Amygdala (tissue), 56 donors: ENCODE results near the gene MACROD2.

Experiments
- DNase-seq, 56 donors: peaks; one replicate each; lab custom pipeline; 2025; lab: John Stamatoyannopoulos, UW

The MACROD2 gene

DNA sequence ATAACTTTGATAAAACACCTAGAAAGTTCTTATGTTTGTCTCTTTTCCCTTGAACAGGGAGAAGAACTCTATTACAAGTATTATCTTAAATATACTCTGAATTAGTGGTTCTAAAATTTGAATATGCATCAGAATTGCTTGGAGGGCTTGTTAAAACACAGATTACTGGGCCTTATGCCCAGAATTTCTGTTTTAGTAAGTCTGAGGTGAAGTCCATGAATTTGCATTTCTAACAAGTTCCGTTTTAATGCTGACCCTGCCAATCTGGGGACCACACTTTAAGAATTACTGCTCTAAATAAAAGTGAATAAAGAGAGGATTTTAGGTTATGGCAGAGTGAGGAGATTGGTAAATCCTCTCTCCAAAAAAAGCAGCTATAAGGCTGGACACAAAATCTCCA is 510.2 kb downstream of the MACROD2 start:
- DNase-seq = no peak

DNA sequence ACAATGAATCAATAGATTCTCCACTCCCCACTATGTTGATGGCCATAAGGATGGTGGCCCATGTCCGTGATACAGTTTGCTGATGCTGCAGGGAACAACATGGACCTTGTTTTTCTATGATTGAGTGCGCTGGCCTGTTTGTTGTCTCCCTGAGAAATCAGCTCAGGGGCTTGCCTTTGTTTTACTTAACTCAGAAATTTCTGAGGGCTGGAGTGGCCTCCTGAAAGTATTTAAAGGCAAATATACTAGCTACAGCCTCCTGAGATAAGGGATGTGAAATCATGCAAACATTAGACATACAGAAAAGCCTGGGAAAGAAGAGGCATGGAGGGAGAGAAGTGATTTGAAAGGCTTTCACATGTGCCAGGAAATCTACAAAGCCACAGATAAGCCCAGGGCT is 512.4 kb downstream of the MACROD2 start:
- no peak for DNase-seq

DNA sequence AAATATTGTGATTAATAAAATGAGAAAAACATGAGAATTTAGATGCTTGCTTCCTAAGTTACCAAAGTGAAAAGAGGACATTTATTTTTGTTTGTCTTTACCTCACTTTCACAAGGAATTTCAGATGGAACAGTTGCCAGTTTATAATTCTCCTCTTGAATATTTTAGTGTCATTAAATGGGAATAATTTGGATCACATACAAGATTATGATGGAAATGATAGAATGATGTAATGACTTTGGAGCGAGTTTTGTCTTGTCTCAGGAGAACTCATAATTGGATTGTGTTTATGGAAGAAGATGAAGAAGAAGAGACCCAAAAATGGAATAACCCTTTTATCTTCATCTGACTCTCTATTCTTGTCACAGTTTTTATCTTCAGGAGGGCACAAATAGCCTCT is 515.0 kb downstream of the MACROD2 start:
- no peak for DNase-seq

DNA sequence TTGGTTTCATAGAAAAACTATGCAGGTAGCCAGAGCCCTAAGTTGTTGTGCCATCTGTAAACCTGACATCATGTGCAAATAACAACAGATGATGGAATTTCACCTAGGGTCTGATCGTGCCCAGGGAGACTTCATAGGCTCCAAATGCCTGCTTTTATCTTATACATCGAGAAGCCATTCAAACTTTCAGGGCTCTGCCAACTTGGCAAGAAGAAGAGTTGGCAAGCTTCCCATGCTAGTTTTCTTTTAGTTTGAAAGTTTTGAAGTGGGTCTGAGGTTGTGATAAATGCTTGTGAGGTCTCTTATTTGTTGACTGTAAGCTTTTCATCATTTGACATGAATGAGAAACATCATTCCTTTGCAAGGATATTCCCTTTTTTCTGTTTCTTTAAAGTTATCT is 517.5 kb downstream of the MACROD2 start:
- DNase-seq = no peak

DNA sequence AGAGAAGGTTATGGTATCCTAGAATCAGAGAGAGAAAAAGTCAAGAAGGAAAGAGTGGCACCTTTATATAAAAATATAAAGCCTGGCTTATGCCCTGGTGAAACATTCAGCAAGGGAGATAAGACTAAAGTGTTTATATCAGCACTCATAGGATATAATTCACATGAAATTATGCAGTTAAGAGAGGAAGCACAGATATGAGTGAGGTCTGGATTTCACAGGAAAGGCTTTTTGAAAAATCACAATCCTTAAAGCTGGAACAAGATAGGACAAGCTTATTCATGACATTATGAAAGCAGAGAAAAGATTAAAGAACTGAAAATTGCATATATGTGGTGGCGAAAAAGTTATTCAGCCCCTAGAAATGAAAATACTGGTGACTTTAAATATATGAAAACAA is 523.3 kb downstream of the MACROD2 start:
- DNase-seq = no peak

DNA sequence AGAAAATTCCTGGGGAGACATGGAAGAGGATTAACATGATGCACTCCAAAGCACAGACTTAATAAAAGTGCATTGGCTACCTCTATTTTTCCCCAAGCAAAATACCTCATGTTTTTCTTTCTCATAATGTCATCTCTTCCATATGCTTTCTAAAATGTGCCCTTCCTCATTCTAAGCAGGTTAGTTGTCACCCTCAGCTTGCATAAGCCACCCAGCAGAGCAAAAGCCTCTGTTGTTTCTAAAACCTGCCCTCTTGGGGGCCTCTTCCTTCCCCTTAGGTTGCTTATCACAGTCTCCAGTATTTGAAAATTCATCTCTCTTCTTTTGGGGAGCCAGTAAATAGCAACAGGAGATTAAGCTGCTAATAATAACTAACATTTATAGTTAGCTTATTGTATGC is 525.7 kb downstream of the MACROD2 start:
- no peak for DNase-seq

DNA sequence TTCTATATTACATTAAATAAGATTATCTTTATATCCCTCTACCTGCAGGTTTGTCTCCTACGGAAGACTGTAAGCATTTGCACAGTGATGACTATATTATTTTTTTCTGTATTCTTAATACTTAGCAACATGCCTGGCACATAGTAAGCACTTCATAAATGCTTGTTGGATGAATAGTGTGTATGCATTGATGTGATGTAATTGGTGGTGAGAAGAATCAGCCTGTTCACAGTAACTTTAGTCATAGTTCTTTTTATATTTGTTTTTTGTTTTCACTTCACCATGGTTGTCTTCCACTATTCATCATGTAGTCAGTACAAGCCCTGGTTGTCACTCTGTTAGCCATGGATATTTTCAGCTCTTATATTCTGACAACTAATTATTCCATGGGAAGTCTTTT is 526.1 kb downstream of the MACROD2 start:
- DNase-seq = no peak

DNA sequence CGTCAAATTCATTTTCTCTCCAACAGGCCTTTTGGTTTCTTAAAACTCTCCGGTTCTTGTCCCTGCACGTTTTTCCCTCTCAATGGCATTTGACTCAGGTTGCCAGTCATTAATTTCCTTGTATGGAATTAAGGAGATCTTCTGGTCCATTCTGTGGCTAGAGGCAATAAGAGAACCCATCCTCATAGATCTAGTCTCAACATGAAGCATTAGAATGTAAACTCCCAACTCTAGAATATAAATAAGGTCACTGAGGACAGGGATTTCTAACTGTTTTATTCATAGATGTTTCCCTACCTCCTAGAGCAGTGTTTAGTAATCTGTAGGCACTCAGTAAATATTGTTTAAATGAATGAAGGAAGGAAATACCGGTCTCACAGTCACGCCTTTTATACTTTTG is 527.3 kb downstream of the MACROD2 start:
- no peak for DNase-seq

DNA sequence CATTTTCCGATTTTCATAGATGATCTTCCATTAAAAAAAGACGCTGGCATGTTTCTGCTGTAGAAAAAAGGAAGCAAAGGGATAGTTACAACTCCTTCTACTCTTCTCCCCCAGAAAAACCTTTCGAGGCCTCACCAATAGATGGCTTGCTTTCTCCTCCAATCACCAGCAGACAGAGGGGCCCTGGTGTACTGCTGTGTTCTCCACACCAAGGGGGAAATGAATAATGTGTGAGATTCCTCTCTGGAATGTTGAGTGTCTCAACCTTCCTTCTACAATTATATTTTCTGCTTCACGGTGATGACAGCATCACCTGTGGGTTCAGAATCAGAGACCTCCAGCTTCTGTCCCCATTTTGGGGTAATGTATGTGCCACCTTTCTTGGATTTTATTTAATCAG is 527.8 kb downstream of the MACROD2 start:
- DNase-seq = no peak

DNA sequence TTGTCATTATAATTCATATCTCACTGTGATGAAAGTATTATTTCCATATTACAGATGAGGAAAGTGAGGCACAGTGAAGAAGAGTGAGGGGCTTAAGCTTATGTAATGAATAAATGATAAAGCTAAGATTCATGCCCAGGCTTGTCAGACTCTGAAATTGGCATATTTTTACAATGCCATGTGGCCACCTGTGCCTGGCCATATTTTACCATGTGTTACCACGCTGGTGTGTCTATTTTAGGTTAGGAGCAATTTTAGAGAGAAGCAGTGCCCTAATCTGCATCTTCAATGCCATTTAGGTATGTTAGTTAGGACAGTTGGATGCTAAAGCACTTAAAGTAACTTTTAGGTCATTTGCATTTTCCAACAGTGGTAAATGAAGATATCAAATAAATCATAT is 530.1 kb downstream of the MACROD2 start:
- DNase-seq = no peak

DNA sequence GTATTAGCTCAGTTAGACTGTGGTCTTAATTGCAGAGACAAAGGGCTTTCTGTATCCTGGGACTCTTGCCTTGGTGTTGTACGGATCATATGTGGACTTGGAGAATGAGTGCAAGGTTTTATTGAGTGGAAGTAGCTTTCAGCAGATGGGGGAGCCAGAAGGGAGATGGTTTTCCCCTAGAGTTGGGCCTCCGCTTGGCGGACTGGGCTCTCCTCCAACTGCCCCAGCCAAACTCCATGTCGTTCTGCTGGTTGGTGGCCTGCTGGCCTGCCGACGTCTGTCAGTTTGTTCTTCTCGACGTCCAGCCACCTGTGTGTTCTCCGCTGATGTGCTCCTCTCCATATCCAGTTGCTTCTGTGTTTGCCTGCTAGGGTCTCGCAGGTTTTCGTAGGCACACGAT is 531.6 kb downstream of the MACROD2 start:
- no peak for DNase-seq

DNA sequence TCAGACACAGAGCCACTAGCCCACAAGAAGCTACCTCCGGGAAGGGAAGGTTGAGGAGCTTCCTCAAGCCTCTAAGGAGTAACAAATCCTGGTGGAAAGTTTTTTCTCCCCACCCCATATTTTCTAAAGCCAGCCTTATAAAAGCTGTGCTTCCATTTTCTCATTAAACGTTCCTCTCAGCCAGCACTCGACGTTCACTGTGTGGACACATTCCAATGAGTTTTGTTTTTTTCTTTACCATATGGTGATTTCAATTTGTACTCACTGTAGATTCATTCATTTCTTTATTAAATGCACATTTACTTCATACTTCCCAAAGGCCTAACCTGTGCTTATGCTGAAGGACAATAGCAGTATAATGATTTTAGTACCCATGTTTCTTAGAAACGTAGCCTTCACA is 536.5 kb downstream of the MACROD2 start:
- no peak for DNase-seq

DNA sequence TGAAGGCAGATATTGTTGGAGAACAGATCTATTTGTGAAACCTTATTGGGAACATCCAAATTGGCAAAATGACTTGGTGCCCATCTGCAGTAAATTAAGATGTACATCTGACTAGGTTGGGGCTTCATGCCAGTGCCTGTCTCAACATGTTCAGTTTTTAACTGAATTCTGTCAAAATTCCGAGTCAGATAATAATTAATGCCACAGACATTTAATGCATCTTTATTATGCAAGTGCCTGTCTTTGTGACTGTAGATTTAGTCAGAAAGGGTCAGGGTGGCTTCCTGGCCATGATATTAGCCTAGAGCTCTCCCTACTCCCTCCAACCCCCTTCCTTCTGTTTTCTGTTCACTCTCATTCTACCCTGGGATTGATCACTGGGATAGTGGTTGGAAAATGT is 541.4 kb downstream of the MACROD2 start:
- DNase-seq = no peak

DNA sequence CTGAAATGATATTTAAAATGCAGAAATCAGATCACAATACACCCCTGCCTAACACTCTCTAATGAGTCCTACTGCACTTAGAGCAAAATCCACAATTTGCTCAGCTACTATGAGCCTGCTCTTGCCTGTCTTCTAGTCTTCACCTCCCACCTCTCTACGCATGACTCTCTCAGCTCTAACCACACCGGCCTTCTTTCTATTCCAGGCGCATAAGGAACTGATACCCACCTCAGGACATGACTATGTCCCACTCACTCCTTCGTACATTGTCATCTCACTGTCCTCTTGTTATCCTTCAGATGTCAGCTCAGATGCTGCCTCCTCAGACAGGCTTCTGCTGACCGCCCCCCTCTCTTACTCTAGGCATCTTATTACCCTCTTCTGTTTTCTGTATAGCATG is 543.1 kb downstream of the MACROD2 start:
- DNase-seq = no peak

DNA sequence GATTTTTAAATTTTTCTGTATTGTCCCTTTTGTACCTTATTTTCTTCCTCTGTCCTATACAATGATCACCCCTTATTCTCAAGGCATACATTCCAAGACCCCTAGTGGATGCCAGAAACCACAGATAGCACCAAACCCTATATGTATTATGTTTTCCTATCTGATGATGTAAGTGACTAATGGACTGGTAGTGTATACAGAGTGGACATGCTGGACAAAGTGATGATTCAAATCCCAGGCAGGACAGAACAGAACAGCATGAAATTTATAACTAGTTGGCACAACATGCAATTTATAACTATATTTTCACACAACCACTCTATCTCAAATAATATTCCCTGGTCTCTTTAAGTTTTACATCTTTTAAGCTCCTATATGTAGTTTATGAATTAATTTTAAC is 547.7 kb downstream of the MACROD2 start:
- DNase-seq = no peak

DNA sequence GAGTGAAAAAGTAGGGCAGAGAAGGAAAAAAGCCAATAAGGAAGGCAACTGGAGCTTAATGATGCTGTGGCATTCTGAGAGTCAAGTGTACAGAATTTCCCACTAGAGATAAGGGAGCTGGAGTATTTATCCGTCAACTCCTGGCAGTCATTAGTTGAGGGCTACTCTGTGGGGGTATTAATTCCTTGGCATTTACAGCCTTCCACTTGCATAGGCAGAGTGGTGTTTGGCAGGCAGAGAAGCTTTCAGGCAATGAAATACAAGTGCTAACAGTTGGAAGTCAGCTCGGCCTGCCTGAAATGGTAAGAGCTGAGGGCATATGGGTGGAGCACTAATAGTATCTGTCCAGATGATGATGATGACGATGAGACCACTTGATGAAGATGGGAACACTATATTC is 549.4 kb downstream of the MACROD2 start:
- DNase-seq = no peak

DNA sequence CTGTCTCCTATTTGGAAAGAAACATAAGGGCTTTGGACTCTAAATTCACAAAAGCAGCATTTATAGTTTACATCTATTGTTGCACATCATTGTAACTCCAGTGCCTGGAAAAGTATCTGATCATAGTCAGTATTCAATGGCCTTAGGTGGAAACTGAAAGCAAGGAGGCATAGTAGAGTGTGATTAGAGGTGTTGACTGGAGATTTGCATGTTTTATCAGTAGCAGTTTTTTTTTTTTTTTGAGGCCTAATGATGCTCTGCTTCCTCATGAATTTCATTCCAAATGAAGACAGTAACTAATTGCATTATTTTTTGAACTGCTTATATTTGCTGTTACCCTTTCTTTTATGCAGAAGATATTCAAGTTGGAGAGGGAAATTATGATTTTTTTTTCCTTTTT is 555.3 kb downstream of the MACROD2 start:
- DNase-seq = no peak

DNA sequence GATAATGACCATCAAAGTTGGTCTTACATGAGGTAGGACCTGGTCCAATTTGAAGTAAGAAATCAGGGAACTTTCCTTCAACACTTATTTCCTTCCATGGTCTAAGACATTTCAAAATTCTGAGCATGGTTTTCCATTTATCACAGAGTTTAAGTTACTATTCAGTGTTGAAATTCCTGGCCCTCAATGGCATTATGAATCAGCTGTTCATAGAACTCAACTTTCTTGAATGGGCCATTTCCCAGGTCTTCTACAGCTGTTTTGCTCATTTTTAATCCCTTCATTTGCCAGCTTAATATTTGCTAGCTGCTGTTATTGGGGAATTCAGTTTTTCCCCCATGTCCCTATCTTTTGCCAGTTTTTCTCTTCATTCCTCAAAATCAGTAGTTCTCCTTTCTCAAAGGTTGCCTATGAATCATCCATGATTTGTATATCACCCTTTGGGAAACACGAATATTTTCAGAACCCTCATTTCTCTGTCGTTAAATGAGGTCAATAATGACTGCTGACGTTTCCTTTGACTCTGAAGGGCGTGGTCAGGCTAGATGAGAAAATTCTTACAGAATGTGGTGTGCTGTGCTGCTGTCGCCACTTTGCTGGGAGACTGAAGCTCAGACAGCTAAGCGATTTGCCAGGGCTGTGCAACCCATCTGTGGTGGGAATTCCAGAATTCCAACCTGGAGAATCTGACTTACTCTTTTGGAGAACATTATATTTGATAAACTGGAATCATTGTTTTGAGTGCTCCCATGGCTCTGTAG is 558.6 kb downstream of the MACROD2 start:
- no peak for DNase-seq

DNA sequence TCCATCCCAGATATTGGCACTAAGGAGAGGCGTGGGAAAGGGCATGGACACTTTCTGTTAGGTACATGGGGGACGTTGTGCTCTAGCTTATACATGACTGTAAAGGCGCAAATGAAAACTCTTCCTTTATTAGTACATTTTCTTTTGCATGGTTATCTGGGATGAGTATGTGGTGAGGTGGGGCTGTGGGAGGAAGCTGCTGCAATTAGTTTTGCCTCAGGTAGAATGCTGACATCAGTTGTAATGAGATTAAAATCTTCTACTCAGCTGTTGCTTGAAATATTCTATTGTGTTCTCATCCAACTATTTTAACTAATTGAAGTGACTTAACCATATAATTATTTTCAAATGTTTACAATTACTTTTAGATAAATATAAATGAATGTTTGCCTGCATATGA is 560.4 kb downstream of the MACROD2 start:
- no peak for DNase-seq

DNA sequence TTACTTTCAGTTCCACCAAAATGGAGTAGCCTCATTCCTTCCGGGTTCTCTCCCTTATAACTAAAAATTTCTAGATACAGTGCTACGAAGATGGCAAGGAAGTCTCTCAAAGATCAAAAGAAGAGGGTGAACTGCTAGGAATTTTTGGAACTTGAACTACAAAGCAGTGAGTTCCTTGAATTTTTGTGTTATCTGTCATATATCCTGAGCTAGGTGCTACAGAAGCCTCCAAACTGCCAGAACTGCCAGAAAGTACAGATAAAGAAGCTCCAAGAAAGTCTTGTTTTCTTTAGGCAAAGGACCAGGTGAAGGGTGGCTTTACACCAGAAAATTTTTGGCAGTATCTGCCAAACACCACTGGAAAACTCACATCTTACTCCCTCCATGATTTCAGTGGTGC is 560.9 kb downstream of the MACROD2 start:
- DNase-seq = no peak

DNA sequence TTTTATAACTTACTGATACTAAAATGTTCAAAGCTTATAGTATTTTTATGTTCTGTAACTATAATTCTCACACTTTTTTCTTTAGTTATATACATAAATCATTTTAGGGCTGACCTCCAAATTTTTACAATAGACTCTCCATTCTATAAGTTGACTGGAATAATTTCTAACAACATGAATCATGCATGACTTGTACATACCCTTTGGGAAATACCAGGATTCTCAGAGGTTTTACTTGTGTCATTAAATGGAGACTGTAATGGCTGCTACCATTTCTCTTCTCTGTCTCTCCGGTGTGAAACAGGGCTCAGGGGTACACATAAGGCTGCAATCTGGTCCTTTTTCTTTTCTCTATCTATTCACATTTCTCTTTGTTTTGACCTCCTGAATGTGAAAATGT is 564.3 kb downstream of the MACROD2 start:
- DNase-seq = no peak

DNA sequence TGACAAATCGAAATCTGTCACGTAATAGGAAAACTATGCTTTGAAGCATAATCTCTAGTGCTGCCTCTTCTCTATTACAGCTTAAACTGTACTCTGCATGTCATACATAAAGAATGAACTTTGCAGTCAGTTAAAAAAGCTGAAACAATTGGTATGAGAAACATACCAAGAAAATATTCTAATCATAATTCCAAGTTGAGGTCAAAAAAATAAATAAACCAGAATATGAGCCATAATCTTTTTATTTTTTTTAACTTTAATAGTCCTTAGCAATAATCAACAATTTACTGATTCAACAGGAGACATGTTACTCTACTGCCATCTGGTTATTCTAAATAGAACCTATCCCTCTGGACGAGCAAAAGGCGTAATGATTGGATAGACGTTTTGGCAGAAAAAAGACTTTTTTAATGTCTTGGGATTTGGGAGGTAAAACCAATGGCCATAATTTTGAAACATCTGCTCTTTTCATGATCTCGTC is 566.5 kb downstream of the MACROD2 start:
- no peak for DNase-seq

DNA sequence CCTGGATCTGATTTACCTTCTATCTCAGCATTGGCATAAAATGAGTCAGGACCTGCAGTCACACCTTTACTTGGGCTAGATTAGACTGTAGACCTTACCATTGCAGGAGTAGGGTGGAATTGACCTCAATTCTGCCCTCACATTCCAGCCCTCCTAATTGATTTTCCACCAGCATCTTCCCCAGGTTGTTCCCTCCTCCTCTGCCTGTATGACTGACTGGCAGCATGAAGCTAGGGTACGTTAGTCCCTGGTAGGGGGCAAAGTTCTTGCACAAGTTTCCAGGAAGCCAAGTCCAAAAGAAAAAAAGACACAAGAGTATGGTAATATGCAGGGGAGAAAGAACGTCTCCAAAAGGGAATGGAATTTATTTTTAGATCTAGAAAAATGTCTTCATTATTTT is 567.7 kb downstream of the MACROD2 start:
- no peak for DNase-seq
